ENCODE measurements around the gene TNFSF12.
A peak's percentile ranks its signal among the peaks of the same experiment; 100 is the strongest.

The TNFSF12 gene

DNA sequence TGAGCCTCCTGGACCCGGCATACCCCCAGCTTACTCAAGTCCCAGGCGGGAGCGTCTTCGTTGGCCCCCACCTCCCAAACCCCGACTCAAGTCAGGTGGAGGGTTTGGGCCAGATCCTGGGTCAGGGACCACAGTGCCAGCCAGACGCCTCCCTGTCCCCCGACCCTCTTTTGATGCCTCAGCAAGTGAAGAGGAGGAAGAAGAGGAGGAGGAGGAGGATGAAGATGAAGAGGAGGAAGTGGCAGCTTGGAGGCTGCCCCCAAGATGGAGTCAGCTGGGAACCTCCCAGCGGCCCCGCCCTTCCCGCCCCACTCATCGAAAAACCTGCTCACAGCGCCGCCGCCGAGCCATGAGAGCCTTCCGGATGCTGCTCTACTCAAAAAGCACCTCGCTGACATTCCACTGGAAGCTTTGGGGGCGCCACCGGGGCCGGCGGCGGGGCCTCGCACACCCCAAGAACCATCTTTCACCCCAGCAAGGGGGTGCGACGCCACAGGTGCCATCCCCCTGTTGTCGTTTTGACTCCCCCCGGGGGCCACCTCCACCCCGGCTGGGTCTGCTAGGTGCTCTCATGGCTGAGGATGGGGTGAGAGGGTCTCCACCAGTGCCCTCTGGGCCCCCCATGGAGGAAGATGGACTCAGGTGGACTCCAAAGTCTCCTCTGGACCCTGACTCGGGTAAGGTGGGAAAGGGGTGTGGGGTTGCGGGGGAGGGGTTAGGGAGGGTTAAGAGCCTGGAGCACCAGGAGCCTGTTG lies 14.4 kb downstream of the TNFSF12 start:
- no peak for DNase-seq (ENCODE audit: low read depth, low spot score)

DNA sequence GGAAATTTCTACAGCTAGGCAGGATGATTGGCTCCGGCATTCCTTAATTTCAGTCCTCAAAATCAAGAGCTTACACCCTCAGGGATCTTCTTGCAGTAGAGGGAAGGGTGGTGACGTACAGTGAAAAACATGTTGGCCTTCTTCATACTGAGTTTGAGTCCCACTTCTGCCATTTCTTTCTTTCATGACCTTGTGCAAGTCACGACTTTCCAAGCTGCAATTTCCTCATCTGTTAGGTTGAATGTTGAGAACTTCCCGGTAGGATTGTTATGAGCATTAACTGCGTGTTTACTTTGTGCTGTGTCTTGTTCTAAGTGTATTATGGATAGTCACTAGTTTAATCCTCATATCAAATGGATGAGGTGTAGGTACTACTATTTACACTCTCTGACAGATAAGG lies 20.7 kb downstream of the TNFSF12 start:
- no peak for DNase-seq (ENCODE audit: low read depth, low spot score)

DNA sequence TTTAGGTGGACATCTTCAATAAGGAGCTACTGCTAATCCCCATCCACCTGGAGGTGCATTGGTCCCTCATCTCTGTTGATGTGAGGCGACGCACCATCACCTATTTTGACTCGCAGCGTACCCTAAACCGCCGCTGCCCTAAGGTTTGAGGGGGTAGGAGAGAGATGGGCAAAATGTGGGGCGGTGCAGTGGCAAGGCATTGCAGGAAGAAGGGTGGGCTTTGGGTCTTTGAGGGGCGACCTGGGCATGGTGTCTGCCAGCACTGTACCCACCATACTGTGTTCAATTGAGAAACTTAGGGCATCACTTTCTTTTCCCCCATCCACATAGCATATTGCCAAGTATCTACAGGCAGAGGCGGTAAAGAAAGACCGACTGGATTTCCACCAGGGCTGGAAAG lies 21.5 kb downstream of the TNFSF12 start:
- DNase-seq (ENCODE audit: low read depth, low spot score), result no peak

DNA sequence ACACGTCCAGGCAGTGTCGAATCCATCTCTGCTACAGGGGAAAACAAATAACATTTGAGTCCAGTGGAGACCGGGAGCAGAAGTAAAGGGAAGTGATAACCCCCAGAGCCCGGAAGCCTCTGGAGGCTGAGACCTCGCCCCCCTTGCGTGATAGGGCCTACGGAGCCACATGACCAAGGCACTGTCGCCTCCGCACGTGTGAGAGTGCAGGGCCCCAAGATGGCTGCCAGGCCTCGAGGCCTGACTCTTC lies 23.4 kb downstream of the TNFSF12 start:
- no peak for DNase-seq (ENCODE audit: low read depth, low spot score)

DNA sequence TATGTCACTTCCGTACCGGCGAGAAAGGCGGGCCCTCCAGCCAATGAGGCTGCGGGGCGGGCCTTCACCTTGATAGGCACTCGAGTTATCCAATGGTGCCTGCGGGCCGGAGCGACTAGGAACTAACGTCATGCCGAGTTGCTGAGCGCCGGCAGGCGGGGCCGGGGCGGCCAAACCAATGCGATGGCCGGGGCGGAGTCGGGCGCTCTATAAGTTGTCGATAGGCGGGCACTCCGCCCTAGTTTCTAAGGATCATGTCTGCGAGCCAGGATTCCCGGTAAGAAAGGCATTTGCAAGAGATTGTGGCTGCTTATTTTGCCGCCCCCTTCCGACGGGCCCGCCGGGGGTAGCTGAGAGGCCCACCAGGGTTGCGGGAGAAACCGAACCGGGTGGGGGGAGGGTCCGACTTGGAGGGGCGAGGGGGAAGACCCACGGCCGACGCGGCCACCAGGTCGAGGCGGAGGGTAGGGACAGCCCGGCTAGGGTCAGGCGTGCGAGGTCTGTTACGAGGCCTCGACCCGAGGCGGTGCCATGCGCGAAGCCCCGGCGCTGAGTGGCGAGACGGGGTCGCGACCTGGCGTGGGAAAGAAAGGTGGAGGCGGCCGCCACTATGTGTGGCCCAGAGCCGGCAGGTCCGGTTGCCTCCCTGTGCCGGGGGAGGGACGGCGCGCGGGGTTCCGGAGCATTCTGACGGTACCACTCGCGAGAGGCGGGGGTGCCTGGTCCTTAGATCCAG lies 23.9 kb downstream of the TNFSF12 start:
- DNase-seq (ENCODE audit: low read depth, low spot score), result peak; percentile 100

DNA sequence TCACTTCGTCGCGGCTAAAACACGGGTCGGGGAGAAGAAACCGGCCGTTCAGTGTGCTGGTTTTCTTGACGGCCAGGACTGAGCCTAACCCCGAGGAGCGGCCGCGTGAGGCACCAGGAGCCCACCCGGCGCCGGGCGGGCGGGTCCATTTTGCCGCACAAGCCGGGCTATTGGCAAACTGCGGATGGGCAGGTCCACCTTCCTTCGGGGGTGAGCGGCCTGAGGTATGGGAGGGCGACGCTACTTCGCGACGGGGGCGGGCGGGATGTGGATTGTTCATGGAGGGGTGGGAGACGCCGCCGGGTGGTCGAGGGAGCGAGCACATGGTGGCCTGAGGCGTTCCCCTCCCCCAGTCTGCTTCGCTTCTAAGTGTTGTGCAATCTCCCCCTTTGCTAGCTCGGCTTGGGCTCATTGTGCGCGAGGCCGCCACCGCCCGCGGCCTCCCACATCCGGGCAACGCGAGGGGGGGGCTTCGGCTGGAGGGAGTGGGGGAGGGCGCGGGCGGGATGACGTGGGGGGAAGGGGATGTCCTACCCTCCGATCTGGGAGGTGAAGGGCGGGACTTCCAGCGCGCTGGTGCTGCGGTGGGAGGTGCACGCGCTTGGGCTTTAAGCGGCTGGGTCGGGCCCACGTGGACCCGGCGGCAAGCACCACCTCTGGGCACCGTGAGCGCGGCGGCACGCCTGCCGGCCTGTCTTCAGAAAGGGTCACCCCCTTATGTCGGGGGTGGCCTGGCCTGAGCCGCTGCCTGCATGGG lies 24.6 kb downstream of the TNFSF12 start:
- DNase-seq (ENCODE audit: low read depth, low spot score), result peak; percentile 96

DNA sequence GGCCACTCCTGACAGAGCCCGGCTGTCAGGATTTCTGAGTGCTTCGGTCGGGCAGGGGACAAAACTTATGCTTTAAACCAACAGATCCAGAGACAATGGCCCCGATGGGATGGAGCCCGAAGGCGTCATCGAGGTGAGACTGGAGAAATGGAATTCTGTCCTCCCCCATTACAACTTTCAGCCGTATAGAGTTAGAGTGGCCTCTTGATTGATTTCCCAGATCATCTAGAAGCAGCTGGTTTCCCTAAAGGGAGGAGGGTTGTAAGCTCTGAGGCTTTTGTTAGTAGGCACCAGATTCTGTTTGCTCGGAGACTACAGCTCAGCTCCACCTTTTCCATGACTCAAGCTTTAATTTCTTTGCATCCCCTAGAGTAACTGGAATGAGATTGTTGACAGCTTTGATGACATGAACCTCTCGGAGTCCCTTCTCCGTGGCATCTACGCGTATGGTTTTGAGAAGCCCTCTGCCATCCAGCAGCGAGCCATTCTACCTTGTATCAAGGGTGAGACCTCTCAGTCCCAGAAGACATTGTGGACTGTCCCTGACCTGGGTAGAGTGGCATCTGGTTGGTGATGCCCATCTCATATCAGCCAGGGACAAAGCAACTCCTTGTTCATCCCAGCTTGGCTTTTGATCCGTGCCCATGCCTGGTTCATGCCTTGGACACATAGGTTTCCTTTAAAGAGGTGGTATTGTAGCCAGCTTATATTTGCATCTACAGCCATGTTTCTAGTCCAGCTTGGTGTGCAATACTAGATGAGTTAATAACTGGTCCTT lies 25.5 kb downstream of the TNFSF12 start:
- peak; percentile 32 for DNase-seq (ENCODE audit: low read depth, low spot score)

DNA sequence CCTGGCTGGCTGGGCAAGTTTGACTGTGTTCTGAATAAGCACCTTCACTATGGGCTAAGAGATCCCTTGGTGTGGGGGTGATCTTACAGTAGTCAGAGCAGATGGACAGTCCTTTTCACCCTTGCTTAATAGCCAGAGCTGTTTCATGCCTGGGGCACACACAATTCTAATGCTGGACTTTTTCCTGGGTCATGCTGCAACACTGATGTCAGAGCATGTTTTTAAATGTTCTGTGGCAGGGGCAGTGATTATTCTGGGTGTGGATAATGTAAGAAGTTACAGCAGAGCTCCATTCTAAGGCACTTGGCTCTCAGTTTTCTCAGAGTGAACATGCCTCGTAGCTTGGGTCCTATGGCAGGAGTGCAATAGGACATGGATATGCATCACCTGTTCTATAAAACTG lies 26.6 kb downstream of the TNFSF12 start:
- no peak for DNase-seq (ENCODE audit: low read depth, low spot score)

DNA sequence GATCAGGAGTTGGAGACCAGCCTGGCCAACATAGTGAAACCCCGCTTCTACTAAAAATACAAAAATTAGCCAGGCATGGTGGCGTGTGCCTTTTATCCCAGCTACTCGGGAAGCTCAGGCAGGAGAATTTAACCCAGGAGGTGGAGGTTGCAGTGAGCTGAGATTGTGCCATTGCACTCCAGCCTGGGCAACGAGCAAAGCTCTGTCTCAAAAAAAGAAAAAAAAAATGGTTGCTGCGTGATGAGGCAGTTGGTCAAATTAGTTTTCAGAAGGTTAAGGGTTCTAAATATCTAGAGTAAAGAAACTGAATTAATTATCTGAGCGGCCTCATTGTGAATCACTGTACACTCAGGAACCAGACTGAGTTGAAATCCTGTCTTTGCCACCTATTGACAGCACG lies 27.1 kb downstream of the TNFSF12 start:
- DNase-seq (ENCODE audit: low read depth, low spot score), result no peak

DNA sequence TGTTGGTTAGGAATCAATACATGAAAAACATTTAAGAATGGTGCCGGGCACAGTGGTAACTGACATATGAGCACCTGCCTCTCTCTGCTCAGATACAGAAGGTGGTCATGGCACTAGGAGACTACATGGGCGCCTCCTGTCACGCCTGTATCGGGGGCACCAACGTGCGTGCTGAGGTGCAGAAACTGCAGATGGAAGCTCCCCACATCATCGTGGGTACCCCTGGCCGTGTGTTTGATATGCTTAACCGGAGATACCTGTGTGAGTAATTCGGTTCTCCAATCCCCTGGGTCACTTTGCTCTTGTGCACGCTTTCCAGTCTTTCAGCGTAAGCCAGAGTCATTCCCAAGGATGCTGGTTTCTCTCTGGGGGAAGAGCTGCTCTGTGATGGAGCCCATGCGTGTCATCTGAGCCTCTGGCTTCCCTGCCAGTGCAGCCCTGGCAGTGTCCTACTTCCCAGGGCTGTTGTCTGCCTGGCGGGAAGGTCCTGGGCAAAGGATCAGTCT lies 27.6 kb downstream of the TNFSF12 start:
- no peak for DNase-seq (ENCODE audit: low read depth, low spot score)

DNA sequence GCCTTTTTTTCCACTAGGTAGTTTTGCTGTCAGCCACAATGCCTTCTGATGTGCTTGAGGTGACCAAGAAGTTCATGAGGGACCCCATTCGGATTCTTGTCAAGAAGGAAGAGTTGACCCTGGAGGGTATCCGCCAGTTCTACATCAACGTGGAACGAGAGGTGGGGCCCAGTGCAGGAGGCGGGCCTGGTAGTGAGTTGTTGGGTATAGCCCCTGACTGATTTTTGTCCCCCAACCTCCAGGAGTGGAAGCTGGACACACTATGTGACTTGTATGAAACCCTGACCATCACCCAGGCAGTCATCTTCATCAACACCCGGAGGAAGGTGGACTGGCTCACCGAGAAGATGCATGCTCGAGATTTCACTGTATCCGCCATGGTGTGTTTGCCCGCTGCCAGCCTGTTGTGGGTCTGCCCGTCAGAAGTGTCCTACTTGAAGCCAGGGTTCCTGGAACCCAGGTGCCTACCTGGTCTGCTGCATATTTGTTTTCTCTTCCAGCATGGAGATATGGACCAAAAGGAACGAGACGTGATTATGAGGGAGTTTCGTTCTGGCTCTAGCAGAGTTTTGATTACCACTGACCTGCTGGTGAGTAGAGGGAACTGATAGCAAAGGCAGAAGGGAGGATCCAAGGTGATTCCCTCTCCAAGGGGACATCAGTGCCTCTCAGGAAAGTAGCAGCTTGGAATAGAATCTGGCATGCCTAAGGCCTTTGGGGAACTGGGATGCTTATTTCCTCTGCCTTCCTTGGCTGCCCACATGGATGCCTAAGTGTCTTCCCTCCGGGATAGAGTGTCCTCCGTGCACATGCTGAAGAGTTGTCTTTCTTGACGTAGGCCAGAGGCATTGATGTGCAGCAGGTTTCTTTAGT lies 28.7 kb downstream of the TNFSF12 start:
- no peak for DNase-seq (ENCODE audit: low read depth, low spot score)

DNA sequence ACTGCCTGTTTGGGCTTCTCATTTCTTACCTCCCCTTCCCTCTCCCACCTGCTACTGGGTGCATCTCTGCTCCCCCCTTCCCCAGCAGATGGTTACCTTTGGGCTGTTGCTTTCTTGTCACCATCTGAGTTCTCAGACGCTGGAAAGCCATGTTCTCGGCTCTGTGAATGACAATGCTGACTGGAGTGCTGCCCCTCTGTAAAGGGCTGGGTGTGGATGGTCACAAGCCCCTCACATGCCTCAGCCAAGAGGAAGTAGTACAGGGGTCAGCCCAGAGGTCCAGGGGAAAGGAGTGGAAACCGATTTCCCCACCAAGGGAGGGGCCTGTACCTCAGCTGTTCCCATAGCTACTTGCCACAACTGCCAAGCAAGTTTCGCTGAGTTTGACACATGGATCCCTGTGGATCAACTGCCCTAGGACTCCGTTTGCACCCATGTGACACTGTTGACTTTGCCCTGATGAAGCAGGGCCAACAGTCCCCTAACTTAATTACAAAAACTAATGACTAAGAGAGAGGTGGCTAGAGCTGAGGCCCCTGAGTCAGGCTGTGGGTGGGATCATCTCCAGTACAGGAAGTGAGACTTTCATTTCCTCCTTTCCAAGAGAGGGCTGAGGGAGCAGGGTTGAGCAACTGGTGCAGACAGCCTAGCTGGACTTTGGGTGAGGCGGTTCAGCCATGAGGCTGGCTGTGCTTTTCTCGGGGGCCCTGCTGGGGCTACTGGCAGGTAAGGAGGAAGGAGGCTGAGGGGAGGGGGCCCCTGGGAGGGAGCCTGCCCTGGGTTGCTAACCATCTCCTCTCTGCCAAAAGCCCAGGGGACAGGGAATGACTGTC lies 30.4 kb downstream of the TNFSF12 start, which contains the start of gene CD68:
Gene CD68 (plus strand): TSS at position 638 of the 833 bp plus-strand sequence. CDS start 40 bp downstream, at position 678.
- DNase-seq (ENCODE audit: low read depth, low spot score), result peak; percentile 69

DNA sequence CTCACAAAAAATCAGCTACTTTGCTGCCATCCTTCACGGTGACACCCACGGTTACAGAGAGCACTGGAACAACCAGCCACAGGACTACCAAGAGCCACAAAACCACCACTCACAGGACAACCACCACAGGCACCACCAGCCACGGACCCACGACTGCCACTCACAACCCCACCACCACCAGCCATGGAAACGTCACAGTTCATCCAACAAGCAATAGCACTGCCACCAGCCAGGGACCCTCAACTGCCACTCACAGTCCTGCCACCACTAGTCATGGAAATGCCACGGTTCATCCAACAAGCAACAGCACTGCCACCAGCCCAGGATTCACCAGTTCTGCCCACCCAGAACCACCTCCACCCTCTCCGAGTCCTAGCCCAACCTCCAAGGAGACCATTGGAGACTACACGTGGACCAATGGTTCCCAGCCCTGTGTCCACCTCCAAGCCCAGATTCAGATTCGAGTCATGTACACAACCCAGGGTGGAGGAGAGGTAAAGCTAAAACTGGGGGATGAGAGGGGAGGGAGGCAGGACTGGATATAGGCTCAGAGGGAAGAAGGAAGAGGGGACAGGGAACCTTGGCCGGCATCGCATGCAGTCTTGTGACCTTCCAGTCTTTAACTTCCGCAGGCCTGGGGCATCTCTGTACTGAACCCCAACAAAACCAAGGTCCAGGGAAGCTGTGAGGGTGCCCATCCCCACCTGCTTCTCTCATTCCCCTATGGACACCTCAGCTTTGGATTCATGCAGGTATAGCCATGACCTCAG lies 31.2 kb downstream of the TNFSF12 start:
- DNase-seq (ENCODE audit: low read depth, low spot score), result no peak

DNA sequence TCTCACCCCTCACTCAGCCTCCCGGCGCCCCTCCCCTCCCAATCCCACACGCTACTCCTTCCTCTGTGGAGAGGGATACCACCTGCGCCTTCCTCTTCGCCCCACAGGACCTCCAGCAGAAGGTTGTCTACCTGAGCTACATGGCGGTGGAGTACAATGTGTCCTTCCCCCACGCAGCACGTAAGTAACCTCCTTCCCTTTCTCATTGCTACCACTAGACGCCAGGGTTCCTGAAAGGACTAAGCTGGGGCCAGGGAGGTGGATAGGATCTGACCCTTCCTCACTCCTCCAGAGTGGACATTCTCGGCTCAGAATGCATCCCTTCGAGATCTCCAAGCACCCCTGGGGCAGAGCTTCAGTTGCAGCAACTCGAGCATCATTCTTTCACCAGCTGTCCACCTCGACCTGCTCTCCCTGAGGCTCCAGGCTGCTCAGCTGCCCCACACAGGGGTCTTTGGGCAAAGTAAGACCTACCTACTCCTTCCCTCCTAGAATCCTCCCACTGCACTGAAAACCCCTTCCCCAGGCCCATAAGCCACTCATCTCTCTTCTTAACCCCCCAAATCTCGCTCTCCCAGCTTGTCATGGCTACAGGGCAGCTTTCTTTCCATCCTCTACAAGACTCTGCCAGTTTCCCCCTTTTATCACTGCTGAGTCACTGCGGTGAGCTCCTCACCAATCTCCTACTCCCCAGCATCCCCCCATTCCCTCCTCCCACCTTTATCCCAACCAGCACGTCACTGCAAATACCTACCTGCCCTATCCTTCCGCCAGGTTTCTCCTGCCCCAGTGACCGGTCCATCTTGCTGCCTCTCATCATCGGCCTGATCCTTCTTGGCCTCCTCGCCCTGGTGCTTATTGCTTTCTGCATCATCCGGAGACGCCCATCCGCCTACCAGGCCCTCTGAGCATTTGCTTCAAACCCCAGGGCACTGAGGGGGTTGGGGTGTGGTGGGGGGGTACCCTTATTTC lies 32.0 kb downstream of the TNFSF12 start:
- no peak for DNase-seq (ENCODE audit: low read depth, low spot score)

DNA sequence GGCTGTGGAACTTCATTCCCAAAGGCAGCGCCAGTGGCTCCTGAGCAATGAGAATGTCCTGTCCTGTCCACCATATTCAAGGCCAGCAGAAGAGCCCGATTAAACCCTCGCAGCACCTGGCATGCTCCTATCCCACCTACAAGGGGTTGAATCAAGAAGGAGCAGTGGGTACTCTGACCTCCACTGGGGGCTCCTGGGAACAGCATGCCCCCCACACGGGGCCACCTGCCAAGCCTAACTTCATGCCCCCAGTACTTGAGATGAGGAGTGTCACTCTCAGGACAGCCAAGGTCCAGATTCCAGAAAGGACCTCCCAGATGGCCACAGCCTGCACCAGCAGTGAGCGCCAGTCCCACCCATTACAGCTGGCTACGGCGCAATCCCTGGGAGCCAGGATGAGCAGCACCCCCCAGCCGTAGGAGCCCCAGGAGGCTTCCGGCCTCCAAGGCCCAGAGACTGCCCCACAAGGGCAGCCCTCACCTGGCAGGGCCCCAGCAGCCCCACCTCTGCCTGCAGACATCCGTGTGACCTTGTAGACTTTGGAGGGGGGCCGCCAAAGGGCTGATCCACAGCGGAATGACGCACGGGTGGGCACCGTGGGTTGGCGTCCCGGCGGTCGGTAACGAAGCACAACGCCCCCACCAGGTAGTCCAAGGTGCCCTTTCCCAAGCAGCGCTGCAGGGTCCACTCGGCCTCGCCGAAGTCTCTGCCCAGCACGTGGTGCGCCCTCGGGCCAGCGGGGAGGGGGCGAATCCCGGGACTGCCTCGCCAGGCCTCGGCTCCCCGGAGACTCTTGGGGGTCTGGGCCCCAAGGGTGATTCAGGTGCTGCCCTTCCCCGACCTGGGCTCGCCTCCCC lies 33.8 kb downstream of the TNFSF12 start:
- no peak for DNase-seq (ENCODE audit: low read depth, low spot score)

DNA sequence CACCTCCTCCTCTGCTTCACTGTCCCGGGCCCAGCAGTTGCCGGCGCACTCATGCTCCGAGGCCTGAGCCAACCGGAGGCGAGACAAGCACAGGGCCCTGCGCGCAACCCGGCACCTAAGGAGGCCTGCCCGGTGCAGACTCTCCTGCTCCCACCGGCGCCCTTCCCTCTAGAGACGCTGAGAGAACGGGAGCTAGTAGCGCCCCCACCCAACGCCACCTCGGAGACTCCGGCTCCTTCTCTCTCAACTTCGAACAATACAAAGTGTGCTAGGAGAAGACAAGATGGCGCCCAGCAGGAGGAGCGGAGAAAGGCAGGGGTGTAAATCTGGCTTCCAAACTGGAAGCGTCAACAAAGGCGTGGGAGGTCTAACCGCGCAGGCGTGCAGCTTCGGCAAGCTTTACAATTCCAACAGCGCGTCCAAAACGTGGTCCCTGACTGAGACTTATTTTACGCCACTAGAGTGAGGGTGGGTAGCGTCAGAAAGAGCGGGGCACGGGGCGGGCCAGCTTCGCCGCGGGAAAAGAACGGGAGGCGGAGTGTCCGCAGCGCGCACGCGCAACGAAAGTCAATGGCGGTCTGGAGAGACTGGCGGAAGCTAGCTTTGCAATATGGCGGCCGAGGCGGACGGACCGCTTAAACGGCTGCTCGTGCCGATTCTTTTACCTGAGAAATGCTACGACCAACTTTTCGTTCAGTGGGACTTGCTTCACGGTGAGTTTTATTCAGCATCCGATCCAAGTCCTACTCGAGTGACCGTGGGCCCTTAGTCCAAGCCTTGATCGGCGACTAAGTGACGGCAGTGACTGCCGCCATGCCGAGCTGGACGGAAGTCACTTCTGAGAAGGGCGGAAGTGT lies 34.6 kb downstream of the TNFSF12 start, which contains the start of gene MPDU1:
Gene MPDU1 (plus strand): TSS at position 600 of the 857 bp plus-strand sequence. CDS start 11 bp downstream, at position 611.
- DNase-seq (ENCODE audit: low read depth, low spot score), result peak; percentile 99

Measured in astrocyte of the hippocampus (primary cell).